ENCODE measurements around the gene ATE1.

ATE1 gene

DNA sequence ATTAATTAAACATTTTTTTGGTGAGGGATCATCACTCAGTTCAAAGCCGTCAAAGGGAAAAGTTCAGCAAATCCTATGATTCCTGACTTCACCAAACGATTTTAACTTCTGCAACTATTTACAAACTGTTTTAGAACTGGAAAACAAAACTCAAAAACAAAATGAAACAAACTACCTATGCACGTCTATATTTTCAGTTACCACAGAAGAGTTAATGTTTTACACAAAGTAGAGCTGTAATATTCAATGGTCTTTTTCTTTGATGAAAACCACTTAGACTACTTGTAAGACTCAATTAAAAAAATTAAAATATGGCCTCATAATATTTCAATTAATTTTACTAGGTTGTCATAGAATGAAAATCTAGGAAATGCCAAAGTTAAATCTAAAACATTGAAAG, 131.5 kb downstream of the ATE1 start:
- TF ChIP-seq, protein P1, sequence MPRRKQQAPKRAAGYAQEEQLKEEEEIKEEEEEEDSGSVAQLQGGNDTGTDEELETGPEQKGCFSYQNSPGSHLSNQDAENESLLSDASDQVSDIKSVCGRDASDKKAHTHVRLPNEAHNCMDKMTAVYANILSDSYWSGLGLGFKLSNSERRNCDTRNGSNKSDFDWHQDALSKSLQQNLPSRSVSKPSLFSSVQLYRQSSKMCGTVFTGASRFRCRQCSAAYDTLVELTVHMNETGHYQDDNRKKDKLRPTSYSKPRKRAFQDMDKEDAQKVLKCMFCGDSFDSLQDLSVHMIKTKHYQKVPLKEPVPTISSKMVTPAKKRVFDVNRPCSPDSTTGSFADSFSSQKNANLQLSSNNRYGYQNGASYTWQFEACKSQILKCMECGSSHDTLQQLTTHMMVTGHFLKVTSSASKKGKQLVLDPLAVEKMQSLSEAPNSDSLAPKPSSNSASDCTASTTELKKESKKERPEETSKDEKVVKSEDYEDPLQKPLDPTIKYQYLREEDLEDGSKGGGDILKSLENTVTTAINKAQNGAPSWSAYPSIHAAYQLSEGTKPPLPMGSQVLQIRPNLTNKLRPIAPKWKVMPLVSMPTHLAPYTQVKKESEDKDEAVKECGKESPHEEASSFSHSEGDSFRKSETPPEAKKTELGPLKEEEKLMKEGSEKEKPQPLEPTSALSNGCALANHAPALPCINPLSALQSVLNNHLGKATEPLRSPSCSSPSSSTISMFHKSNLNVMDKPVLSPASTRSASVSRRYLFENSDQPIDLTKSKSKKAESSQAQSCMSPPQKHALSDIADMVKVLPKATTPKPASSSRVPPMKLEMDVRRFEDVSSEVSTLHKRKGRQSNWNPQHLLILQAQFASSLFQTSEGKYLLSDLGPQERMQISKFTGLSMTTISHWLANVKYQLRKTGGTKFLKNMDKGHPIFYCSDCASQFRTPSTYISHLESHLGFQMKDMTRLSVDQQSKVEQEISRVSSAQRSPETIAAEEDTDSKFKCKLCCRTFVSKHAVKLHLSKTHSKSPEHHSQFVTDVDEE (CRISPR knock-in tag; IDR thresholded peaks at IDR 0.05), result no peak
- TF ChIP-seq, protein P2, sequence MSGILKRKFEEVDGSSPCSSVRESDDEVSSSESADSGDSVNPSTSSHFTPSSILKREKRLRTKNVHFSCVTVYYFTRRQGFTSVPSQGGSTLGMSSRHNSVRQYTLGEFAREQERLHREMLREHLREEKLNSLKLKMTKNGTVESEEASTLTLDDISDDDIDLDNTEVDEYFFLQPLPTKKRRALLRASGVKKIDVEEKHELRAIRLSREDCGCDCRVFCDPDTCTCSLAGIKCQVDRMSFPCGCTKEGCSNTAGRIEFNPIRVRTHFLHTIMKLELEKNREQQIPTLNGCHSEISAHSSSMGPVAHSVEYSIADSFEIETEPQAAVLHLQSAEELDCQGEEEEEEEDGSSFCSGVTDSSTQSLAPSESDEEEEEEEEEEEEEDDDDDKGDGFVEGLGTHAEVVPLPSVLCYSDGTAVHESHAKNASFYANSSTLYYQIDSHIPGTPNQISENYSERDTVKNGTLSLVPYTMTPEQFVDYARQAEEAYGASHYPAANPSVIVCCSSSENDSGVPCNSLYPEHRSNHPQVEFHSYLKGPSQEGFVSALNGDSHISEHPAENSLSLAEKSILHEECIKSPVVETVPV (CRISPR knock-in tag; IDR thresholded peaks at IDR 0.05), result no peak
- TF ChIP-seq ZFP3 (CRISPR knock-in tag; IDR thresholded peaks at IDR 0.05), result no peak
- TF ChIP-seq ZNF8 (CRISPR knock-in tag; IDR thresholded peaks at IDR 0.05), result no peak
- no peak for TF ChIP-seq TCF4 (CRISPR knock-in tag; IDR thresholded peaks at IDR 0.05; ENCODE audit: borderline replicate concordance)
- no peak for TF ChIP-seq ZC3H10 (CRISPR knock-in tag; IDR thresholded peaks at IDR 0.05)
- TF ChIP-seq, protein P3, sequence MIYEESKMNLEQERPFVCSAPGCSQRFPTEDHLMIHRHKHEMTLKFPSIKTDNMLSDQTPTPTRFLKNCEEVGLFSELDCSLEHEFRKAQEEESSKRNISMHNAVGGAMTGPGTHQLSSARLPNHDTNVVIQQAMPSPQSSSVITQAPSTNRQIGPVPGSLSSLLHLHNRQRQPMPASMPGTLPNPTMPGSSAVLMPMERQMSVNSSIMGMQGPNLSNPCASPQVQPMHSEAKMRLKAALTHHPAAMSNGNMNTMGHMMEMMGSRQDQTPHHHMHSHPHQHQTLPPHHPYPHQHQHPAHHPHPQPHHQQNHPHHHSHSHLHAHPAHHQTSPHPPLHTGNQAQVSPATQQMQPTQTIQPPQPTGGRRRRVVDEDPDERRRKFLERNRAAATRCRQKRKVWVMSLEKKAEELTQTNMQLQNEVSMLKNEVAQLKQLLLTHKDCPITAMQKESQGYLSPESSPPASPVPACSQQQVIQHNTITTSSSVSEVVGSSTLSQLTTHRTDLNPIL (CRISPR knock-in tag; IDR thresholded peaks at IDR 0.05; ENCODE audit: low read depth), result no peak
- TF ChIP-seq CSDC2 (CRISPR knock-in tag; IDR thresholded peaks at IDR 0.05), result no peak
- TF ChIP-seq OSR1 (CRISPR knock-in tag; IDR thresholded peaks at IDR 0.05), result no peak
- TF ChIP-seq, protein P4, sequence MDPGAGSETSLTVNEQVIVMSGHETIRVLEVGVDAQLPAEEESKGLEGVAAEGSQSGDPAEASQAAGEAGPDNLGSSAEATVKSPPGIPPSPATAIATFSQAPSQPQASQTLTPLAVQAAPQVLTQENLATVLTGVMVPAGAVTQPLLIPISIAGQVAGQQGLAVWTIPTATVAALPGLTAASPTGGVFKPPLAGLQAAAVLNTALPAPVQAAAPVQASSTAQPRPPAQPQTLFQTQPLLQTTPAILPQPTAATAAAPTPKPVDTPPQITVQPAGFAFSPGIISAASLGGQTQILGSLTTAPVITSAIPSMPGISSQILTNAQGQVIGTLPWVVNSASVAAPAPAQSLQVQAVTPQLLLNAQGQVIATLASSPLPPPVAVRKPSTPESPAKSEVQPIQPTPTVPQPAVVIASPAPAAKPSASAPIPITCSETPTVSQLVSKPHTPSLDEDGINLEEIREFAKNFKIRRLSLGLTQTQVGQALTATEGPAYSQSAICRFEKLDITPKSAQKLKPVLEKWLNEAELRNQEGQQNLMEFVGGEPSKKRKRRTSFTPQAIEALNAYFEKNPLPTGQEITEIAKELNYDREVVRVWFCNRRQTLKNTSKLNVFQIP (CRISPR knock-in tag; IDR thresholded peaks at IDR 0.05; ENCODE audit: borderline replicate concordance, low read depth), result no peak
- no peak for TF ChIP-seq ZFP30 (CRISPR knock-in tag; IDR thresholded peaks at IDR 0.05)
- no peak for TF ChIP-seq GLIS3 (CRISPR knock-in tag; IDR thresholded peaks at IDR 0.05)
- no peak for TF ChIP-seq ESRRG (CRISPR knock-in tag; IDR thresholded peaks at IDR 0.05)
- no peak for TF ChIP-seq ISL1 (CRISPR knock-in tag; IDR thresholded peaks at IDR 0.05)
- TF ChIP-seq PPARA (CRISPR knock-in tag; IDR thresholded peaks at IDR 0.05; ENCODE audit: borderline replicate concordance), result no peak

DNA sequence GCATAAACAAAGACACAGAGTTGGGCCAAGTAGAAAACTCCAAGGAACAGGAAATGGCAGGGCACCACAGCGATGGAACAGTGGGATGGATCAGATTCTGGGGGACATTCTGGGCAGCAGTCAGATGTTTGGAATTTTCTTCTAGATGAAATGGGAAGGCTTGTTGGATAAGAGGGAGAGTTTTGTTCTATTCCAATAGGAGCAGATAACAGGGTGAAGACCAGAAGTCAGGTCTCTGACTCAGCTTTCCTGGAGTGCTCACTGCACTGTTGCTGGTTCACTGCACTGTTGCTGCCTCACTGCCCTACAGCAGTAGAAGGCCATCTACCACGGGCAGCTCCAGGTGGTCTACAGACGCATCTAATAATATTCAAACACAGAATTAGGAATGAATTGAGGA, 135.6 kb downstream of the ATE1 start:
- ATAC-seq, result peak; percentile 43; the same call in 1 of the 3 replicates

More for the DNA sequence above, 131.5 kb downstream of the ATE1 start:
- ATAC-seq, result no peak

More for the DNA sequence above, 135.6 kb downstream of the ATE1 start:
- no peak for TF ChIP-seq PPARA (CRISPR knock-in tag; IDR thresholded peaks at IDR 0.05; ENCODE audit: borderline replicate concordance)
- peak; percentile 30; the same call in 1 of the 2 replicates for TF ChIP-seq TCF4 (CRISPR knock-in tag; IDR thresholded peaks at IDR 0.05; ENCODE audit: borderline replicate concordance)
- TF ChIP-seq, protein P2 (CRISPR knock-in tag; IDR thresholded peaks at IDR 0.05), result no peak
- no peak for TF ChIP-seq ZFP30 (CRISPR knock-in tag; IDR thresholded peaks at IDR 0.05)
- TF ChIP-seq ARNTL (CRISPR knock-in tag; IDR thresholded peaks at IDR 0.05; ENCODE audit: borderline replicate concordance, low read depth), result no peak
- no peak for TF ChIP-seq ESRRG (CRISPR knock-in tag; IDR thresholded peaks at IDR 0.05)
- no peak for TF ChIP-seq OSR1 (CRISPR knock-in tag; IDR thresholded peaks at IDR 0.05)
- no peak for TF ChIP-seq TOX (CRISPR knock-in tag; IDR thresholded peaks at IDR 0.05; ENCODE audit: borderline replicate concordance)
- TF ChIP-seq, protein P1 (CRISPR knock-in tag; IDR thresholded peaks at IDR 0.05), result no peak

Measured in SK-N-SH treated with all-trans-retinoic acid at 6 μM for 48 hours (cell line).